Left lobe of liver (tissue), 2 donors: Measurements from ENCODE around the gene RAB1A. TPM values are rescaled to one million over a fixed set of nuclear protein-coding genes. Genes with fewer than 3 reads are reported as not detected.

Source experiments
- ATAC-seq: fragments of 200-7000 bp; cut with Tn5 transposase; one replicate; pipeline ENCODE4 v1.9.1; 2020; ENCODE audit warnings: mild to moderate bottlenecking, moderate library complexity
- DNase-seq: peaks from one replicate; pipeline ENCODE4 v3.0.0-alpha.2; 2020; ENCODE audit warnings: low spot score
- total RNA-seq: library from RNA; stranded (reverse); gene quantifications from one replicate; pipeline ENCODE4 v1.2.1, GENCODE V29; 2021
- donor health status: DM: no; HTN: no; CAD: no; lungs with moderate emphysema.
- donor health status: DM: no; HTN: yes; CAD: no.

RAB1A gene
- total RNA-seq, 1 donor from 2014 or later, result 62.3 TPM

DNA sequence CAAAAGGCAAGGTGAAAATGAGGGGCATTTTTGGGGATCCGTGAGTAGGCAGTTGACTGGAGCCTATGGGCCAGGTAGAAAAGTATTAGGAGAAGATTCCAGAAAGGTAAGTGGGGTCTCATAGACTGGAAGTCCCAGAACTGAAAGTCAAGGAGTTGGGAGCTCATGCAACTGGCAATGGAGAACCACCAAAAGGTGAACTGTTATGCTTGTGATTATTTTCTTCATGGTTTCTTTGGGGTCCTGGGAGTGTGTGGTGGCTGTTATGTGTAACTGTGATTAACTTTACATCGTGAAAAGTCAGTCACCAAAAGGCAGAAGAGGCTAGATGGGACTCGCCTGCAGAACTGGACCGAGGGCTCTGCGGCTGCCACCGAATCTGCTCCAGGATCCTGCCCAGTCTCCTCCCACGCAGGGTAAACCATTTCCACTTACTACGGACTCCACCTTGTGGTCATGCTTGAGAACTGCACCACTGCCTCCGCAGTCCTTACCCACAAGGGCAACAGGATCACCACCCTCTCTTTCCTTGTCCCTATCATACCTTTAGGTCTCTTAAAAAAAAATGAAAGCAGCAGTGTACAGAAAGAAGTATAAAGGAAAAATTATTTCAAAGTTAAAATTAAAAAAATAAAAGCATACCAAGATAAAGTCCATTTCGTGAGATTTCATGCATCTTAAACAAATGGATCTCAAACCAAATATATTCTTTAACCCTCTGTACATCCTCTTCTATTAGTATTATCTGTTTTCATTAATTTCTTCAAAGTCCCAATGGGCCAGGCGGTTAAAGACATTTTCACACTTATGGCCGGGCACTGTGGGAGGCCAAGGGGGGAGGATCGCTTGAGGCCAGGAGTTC is 89.3 kb downstream of the RAB1A start:
- DNase-seq, result peak; percentile 84
- peak; percentile 100 for ATAC-seq

DNA sequence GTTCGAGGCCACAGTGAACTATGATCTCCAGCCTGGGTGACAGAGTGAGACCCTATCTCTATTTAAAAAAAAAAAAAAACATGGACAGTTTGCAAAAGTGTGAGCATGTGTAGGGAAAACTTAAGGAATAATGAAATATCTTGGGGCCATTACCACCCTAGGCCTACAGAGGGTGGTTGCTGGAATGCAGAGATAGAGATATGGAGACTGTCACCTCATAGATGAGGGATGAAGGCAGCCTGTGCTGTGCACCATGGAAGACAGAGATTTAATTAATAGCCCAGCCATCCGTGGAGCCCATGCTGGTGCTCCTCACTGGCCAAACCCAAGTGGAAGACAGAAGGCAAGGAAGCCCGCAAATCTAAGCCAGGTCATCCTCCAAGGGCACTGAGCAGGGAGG is 90.3 kb downstream of the RAB1A start:
- no peak for ATAC-seq
- no peak for DNase-seq

DNA sequence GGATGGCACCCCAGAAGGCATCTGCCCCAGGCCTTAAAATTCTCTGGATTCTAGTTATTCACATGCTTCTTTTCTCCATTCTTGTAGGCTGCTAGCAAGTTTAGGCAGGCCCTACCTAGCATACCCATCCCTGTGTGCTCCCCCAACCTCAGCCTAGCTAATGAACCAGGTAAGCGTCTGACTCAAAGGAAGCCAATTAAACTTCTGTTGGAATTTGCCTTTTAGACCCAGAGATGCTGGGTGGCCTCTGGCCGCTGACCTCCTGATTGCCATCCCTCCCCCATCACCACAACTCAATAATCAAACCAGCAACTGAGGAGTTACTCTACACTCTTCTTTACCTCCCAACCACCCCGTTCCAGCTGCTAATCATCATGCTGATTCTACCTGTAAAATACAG is 92.7 kb downstream of the RAB1A start:
- ATAC-seq (no peak), DNase-seq (no peak)

Other genes starting within 250 kb of the RAB1A start
- 8.1 TPM for gene SLC1A4, start 140.7 kb downstream of the RAB1A start, total RNA-seq
- gene CEP68, start 73.7 kb downstream of the RAB1A start, total RNA-seq, result 2.2 TPM
- gene ACTR2, start 97.7 kb upstream of the RAB1A start, total RNA-seq, result 63.8 TPM